ENCODE data around the gene PDPR.
"Not testable (repeated sequence)": the region's sequence is repeated elsewhere in the genome, so short reads cannot be mapped to it uniquely, and the experiment has no call there.

Gene PDPR

DNA sequence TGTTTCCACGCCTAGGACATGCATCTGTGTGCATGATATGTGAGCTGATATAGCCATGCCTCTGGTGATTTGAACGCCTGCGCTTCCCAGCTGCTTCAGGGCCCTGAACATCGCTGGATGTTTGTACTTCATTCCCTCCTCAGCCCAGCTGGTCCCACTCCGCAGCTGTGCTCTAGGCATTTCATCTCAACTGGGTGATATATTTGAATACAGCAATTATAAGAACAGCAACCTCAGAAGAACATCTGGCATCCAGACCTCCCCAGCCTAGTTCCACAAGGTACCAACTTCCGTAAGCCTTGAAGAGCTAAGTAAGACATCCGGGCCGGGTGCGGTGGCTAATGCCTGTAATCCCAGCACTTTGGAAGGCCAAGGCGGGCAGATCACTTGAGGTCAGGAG is 52.6 kb downstream of the PDPR start:
- DNase-seq: not testable (repeated sequence)

DNA sequence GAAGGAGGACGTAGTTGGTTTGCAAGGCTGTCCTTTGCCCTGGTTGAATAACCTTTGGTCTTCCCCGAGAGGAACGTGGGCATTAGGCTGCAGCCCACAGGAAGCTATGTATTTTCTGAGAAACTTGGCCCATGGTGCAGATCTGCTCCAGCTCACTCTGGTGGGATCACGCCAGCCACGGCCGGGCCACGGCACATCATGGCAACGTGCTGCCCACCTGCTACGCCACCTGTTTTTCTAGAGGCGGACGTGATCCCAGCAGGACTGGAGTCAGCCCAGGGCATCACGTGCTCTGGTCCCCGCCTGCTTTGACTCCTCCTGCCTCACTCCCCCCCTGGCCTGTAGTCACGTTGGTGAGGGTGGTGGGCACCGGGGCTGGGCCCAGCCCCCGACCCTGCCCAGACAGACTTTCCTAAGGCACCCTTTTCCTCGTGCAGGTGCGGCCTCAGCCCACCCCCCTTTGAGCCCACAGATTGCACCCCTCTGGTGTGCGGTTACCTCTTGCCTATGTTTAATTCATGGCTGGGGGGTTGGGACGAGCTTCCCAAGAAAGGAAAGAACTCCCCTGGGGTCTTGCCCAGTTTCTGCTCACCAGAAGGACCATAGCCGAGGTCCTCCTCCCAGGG is 59.2 kb downstream of the PDPR start, which contains the start of gene CLEC18C:
TSS of gene CLEC18C (plus strand) at position 576 of the 626 bp plus-strand sequence. CDS start 492 bp downstream, outside the sequence.
- DNase-seq: not testable (repeated sequence)

DNA sequence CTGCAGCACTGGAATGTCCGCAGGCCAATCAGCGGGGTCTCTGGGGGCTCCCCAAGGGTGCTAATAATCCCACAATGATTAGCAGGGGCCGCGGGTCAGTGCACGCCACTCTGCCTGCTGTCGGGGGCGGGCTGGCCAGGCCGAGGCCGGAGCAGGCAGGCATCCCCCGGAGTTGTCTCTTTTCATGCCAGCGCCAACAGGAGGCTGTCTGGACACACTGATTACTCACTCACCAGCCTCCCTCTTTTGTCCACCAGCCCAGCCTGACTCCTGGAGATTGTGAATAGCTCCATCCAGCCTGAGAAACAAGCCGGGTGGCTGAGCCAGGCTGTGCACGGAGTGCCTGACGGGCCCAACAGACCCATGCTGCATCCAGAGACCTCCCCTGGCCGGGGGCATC is 59.8 kb downstream of the PDPR start:
- DNase-seq: not testable (repeated sequence)

- DNase-seq: not testable (repeated sequence)
Observed at GRCh38 chr16:70174387-70174932, 60.3 kb downstream of the PDPR start.

GRCh38 chr16:70187858-70188607 is 73.9 kb downstream of the PDPR start:
- not testable (repeated sequence) for DNase-seq

- DNase-seq: not testable (repeated sequence)
Observed at GRCh38 chr16:70188608-70188915, 74.4 kb downstream of the PDPR start.

DNA sequence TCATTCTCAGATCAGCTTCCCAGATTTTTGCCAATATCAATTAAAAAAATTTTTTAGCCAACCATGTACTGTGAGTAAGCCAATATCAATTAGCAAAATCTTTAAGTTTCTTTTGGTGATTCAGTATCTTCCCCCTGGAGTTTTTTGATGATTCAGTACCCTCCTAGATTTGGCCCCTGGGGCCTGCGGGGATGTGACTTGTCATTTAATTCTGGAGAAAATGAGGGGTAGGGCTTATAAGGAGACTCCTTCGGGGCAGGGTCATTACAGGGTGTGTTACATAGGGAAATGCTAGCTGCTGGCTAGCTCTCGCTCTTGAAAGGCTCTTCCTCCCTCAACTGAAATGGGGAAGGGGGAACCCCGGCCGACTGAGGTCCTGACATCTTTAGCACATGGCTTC is 76.4 kb downstream of the PDPR start:
- DNase-seq: not testable (repeated sequence)

DNA sequence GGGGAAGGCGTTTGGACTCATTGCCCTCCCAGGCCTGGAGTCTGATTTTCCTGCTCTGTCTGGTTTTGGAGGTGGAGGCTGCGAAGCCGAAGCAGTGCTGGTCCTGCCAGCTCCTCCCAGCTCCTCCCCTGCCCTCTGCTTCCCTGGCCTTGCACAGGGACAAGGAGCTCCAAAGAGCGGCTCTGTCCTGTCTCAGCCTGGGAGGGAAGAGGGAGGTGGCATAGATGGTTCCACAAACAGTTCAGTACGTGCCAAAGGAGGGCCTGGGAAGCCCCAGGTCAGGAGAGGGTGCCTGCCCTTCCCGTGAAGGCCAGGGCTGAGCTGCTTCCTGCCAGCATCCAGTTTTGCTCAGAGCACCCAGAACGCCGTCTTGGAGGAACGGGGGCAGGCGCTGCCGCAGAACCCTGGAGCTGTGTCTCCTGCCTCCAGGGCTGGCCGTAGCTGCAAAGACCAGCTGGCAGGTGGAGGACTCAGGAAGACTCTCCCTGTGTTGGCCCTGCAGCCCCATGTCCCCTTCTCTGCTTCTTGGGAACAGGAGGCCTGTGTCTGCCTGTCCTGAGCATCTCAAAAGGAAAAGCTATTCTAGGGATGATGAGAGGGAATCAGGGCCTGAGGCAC is 82.7 kb downstream of the PDPR start:
- DNase-seq: not testable (repeated sequence)

GRCh38 chr16:70197611-70198010 is 83.5 kb downstream of the PDPR start:
- DNase-seq: not testable (repeated sequence)

DNA sequence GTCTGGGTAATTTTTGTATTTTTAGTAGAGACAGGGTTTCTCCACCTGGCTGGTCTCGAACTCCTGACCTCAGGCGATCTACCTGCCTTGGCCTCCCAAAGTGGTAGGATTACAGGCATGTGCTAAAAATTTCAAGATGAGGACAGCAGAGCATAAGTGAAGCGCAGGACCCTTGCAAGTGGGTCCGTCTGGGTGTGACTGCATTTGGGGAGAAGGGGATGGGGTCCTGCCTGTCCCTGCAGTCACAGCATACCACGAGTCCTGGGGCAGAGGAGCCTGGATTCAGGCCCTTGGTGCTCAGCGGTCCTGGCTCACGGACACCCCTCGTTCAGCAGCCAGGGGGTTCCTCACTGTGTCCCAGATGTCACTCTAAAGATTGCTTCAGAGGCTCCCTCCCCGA is 84.1 kb downstream of the PDPR start:
- not testable (repeated sequence) for DNase-seq

- DNase-seq: not testable (repeated sequence)
Observed at GRCh38 chr16:70198666-70199065, 84.5 kb downstream of the PDPR start.

DNA sequence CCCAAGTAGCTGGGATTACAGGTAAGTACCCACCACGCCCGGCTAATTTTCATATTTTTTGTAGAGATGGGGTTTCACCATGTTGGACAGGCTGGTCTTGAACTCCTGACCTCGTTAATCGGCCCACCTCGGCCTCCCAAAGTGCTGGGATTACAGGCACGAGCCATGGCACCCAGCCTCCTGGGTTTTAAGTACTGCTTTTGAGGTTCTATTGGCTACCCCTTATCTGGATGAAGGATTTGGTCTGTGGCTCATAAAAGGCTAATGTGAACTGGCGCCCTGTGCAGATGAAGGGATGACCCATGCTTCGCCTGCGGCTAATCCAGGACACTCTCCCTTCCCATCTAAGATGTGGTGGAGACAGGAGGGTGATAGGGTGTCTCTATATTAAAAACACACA is 85.0 kb downstream of the PDPR start:
- DNase-seq: not testable (repeated sequence)

- DNase-seq: not testable (repeated sequence)
Observed at GRCh38 chr16:70200063-70200462, 85.9 kb downstream of the PDPR start.

GRCh38 chr16:70203508-70203907 is 89.4 kb downstream of the PDPR start:
- not testable (repeated sequence) for DNase-seq

DNA sequence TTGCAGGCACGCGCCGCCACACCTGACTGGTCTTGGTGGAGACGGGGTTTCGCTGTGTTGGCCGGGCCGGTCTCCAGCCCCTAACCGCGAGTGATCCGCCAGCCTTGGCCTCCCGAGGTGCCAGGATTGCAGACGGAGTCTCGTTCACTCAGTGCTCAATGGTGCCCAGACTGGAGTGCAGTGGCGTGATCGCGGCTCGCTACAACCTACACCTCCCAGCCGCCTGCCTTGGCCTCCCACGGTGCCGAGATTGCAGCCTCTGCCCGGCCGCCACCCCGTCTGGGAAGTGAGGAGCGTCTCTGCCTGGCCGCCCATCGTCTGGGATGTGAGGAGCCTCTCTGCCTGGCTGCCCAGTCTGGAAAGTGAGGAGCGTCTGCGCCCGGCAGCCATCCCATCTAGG is 89.9 kb downstream of the PDPR start:
- DNase-seq: not testable (repeated sequence)

- DNase-seq: not testable (repeated sequence)
Observed at GRCh38 chr16:70204668-70205405, 90.7 kb downstream of the PDPR start.

- DNase-seq: not testable (repeated sequence)
Observed at GRCh38 chr16:70206382-70206781, 92.2 kb downstream of the PDPR start.

Data from NCI-H1092 treated with DMSO at 0.1 percent for 48 hours (cell line).